Spleen (tissue), 7 donors: Measurements from ENCODE around the gene ZNF611.

Source experiments
- CTCF ChIP-seq, 11 experiments: fragments of 200-600 bp in 7 of 11; fragments of 450-650 bp in 4 of 11; sonication (generic) in 4 of 11; IDR thresholded peaks in 8 of 11; conservative IDR thresholded peaks in 3 of 11; 1 replicate in 7 of 11; 2 replicates in 4 of 11; pipeline versions ENCODE4 v1.4.0 to v1.8.0; 2016 to 2021; ENCODE audit warnings: antibody characterized with exemption in 11 of 11, inconsistent platforms in 4 of 11, mild to moderate bottlenecking in 1 of 11
- POLR2A ChIP-seq, 3 donors: fragments of 450-650 bp; IDR thresholded peaks; one replicate each; pipeline ENCODE4 v1.5.1; 2017; ENCODE audit warnings: antibody characterized with exemption in 3 of 3, mild to moderate bottlenecking in 1 of 3
- POLR2AphosphoS5 ChIP-seq, 3 donors: sonication (generic); formaldehyde crosslinking; IDR thresholded peaks; one replicate each; pipeline ENCODE4 v1.5.1; 2017; ENCODE audit warnings: antibody characterized with exemption in 3 of 3
- donor health status: DM: no; HTN: no; CAD: no; lungs with moderate emphysema.
- donor health status: DM: no; HTN: no; CAD: no.
- donor health status: DM: no; HTN: no; CAD: no.

- TF ChIP-seq CTCF (IDR thresholded peaks at IDR 0.05 in 8 of 11, conservative IDR thresholded peaks at IDR 0.05 in 3 of 11) (no peak), POLR2A (IDR thresholded peaks at IDR 0.05) (no peak), POLR2AphosphoS5 (IDR thresholded peaks at IDR 0.05) (no peak)
Observed at GRCh38 chr19:52669586-52669985, 65.3 kb downstream of the ZNF611 start.
